H1 (cell line): ENCODE results near the gene PDIA5. TPM values are rescaled to one million over a fixed set of nuclear protein-coding genes. Genes with fewer than 3 reads are reported as not detected.

ENCODE experiments used
- CTCF ChIA-PET: fragments of 300-600 bp; sonication (Branson Sonifier 250); formaldehyde crosslinking; loops from one replicate; lab custom pipeline; 2021; ENCODE audit not compliant: partially characterized antibody; lab: Charles Lee
- POLR2A ChIA-PET: fragments of 300-600 bp; sonication (Branson Sonifier 250); formaldehyde crosslinking; loops from one replicate; lab custom pipeline; 2021; ENCODE audit warnings: inconsistent platforms; ENCODE audit not compliant: partially characterized antibody; lab: Charles Lee
- DNase-seq, 2 experiments: peaks; one replicate each; pipeline versions ENCODE4 v3.0.0 to v3.0.0-alpha.2; 2010 to 2022; ENCODE audit warnings: low spot score in 2 of 2, low read depth in 1 of 2, mixed read lengths in 1 of 2
- FAIRE-seq: peaks from 2 replicates; lab custom pipeline; 2011; peaks lifted over from hg19 to GRCh38; lab: Jason Lieb, UNC
- H2AFZ ChIP-seq: 2 replicates; pipeline ENCODE4 v1.8.1; 2012; ENCODE audit warnings: low read length, inconsistent platforms
- H2AK5ac ChIP-seq: 2 replicates; pipeline ENCODE4 v1.6.1; 2013; ENCODE audit warnings: low read depth, low read length
- H2BK120ac ChIP-seq: replicated peaks from 2 replicates; pipeline ENCODE3; 2013; ENCODE audit warnings: low read depth, low read length, inconsistent platforms
- H2BK12ac ChIP-seq: 2 replicates; pipeline ENCODE4 v1.6.1; 2013; ENCODE audit warnings: low read depth, low read length
- H2BK15ac ChIP-seq: 2 replicates; pipeline ENCODE4 v1.6.1; 2013; ENCODE audit warnings: low read length
- H2BK20ac ChIP-seq: 2 replicates; pipeline ENCODE4 v1.6.1; 2013; ENCODE audit warnings: low read length
- H2BK5ac ChIP-seq: 2 replicates; pipeline ENCODE4 v1.6.1; 2013; ENCODE audit warnings: low read depth, low read length
- H3K14ac ChIP-seq: 2 replicates; pipeline ENCODE4 v1.6.1; 2013; ENCODE audit warnings: inconsistent platforms; ENCODE audit not compliant: insufficient read length
- H3K18ac ChIP-seq: 2 replicates; pipeline ENCODE4 v1.6.1; 2013; ENCODE audit warnings: low read length; ENCODE audit errors: extremely low read depth
- H3K23ac ChIP-seq: 2 replicates; pipeline ENCODE4 v1.6.1; 2013; ENCODE audit warnings: inconsistent platforms; ENCODE audit not compliant: insufficient read length
- H3K23me2 ChIP-seq: 2 replicates; pipeline ENCODE4 v1.6.1; 2013; ENCODE audit warnings: low read depth, low read length
- H3K27ac ChIP-seq: 2 replicates; pipeline ENCODE4 v1.6.1; 2011; ENCODE audit warnings: low read depth, low read length, inconsistent platforms
- H3K27me3 ChIP-seq, 4 experiments: replicated peaks in 1 of 4; 1 replicate in 1 of 4; 2 replicates in 3 of 4; pipeline versions ENCODE4 v1.6.1 to v1.8.1; 2011 to 2013; ENCODE audit warnings: low read length in 3 of 4, mild to moderate bottlenecking in 3 of 4, inconsistent platforms in 2 of 4, mixed read lengths in 2 of 4, moderate library complexity in 1 of 4; ENCODE audit not compliant: control insufficient read depth in 3 of 4, insufficient read depth in 3 of 4; ENCODE audit errors: extremely low read depth in 1 of 4
- H3K36me3 ChIP-seq, 4 experiments: 2 replicates each; pipeline versions ENCODE4 v1.6.1 to v1.8.1; 2011 to 2013; ENCODE audit warnings: mild to moderate bottlenecking in 4 of 4, low read length in 3 of 4, moderate library complexity in 2 of 4, control low read depth in 1 of 4, inconsistent platforms in 1 of 4; ENCODE audit not compliant: insufficient read depth in 4 of 4, control insufficient read depth in 2 of 4
- H3K4ac ChIP-seq: replicated peaks from 2 replicates; pipeline ENCODE3; 2013; ENCODE audit warnings: low read length, low read depth, mixed read lengths, inconsistent platforms; ENCODE audit not compliant: insufficient read length
- H3K4me1 ChIP-seq, 4 experiments: replicated peaks in 1 of 4; 1 replicate in 1 of 4; 2 replicates in 3 of 4; pipeline versions ENCODE4 v1.6.1 to v1.8.1; 2011 to 2013; ENCODE audit warnings: low read length in 3 of 4, inconsistent platforms in 2 of 4, mixed read lengths in 1 of 4; ENCODE audit not compliant: insufficient read depth in 4 of 4, control insufficient read depth in 3 of 4
- H3K4me2 ChIP-seq, 2 experiments: 2 replicates each; pipeline versions ENCODE4 v1.6.1 to v1.8.1; 2011 to 2013; ENCODE audit warnings: low read depth in 2 of 2, low read length in 2 of 2, control low read depth in 1 of 2, inconsistent platforms in 1 of 2, mild to moderate bottlenecking in 1 of 2; ENCODE audit not compliant: insufficient read depth in 1 of 2
- H3K4me3 ChIP-seq, 4 experiments: fragments of 200-600, 300-600 bp in 1 of 4; sonication (generic), shearing (Covaris generic), sonication (Bioruptor Twin) in 1 of 4; 2 replicates each; pipeline versions ENCODE4 v1.5.1 to v1.8.1; 2011 to 2016; ENCODE audit warnings: low read length in 4 of 4, low read depth in 3 of 4, control low read depth in 2 of 4, inconsistent platforms in 2 of 4, mild to moderate bottlenecking in 2 of 4, mixed read lengths in 1 of 4, moderate library complexity in 1 of 4; ENCODE audit not compliant: insufficient read depth in 2 of 4; ENCODE audit errors: extremely low read depth in 1 of 4
- H3K56ac ChIP-seq: replicated peaks from 2 replicates; pipeline ENCODE3; 2013; ENCODE audit warnings: low read depth, mild to moderate bottlenecking, mixed read lengths, low read length, inconsistent platforms; ENCODE audit not compliant: insufficient read length
- H3K79me1 ChIP-seq: 2 replicates; pipeline ENCODE4 v1.6.1; 2013; ENCODE audit warnings: low read depth, low read length, control low read depth
- H3K79me2 ChIP-seq, 2 experiments: 2 replicates each; pipeline versions ENCODE4 v1.6.1 to v1.8.1; 2012 to 2013; ENCODE audit warnings: low read length in 2 of 2, mild to moderate bottlenecking in 2 of 2, inconsistent platforms in 1 of 2; ENCODE audit not compliant: insufficient read depth in 2 of 2, control insufficient read depth in 1 of 2
- H3K9ac ChIP-seq, 4 experiments: replicated peaks in 1 of 4; 1 replicate in 1 of 4; 2 replicates in 3 of 4; pipeline versions ENCODE4 v1.6.1 to v1.8.1; 2011 to 2013; ENCODE audit warnings: low read depth in 3 of 4, low read length in 3 of 4, control low read depth in 2 of 4, mild to moderate bottlenecking in 2 of 4, moderate library complexity in 2 of 4, inconsistent platforms in 1 of 4; ENCODE audit errors: extremely low read depth in 1 of 4
- H3K9me3 ChIP-seq, 2 experiments: 2 replicates each; pipeline versions ENCODE4 v1.6.1 to v1.8.1; 2012 to 2013; ENCODE audit warnings: mild to moderate bottlenecking in 2 of 2, moderate library complexity in 2 of 2, control low read depth in 1 of 2, inconsistent platforms in 1 of 2, low read depth in 1 of 2, low read length in 1 of 2, mixed read lengths in 1 of 2; ENCODE audit not compliant: insufficient read depth in 2 of 2
- H4K20me1 ChIP-seq, 2 experiments: replicated peaks in 1 of 2; 2 replicates each; pipeline versions ENCODE3 to v1.8.1; 2011 to 2013; ENCODE audit warnings: inconsistent platforms in 2 of 2, low read length in 2 of 2, mild to moderate bottlenecking in 1 of 2; ENCODE audit not compliant: insufficient read depth in 2 of 2, control insufficient read depth in 1 of 2
- H4K5ac ChIP-seq: 2 replicates; pipeline ENCODE4 v1.6.1; 2013; ENCODE audit warnings: low read length, low read depth, mixed read lengths, inconsistent platforms; ENCODE audit not compliant: insufficient read length
- H4K8ac ChIP-seq: 2 replicates; pipeline ENCODE4 v1.8.0; 2013; ENCODE audit warnings: mild to moderate bottlenecking, moderate library complexity, low read length, inconsistent platforms; ENCODE audit not compliant: insufficient read depth; ENCODE audit errors: extremely low read depth
- H4K91ac ChIP-seq: replicated peaks from 2 replicates; pipeline ENCODE3; 2013; ENCODE audit warnings: low read length, mixed read lengths, inconsistent platforms; ENCODE audit not compliant: insufficient read length
- ATF2 ChIP-seq: IDR thresholded peaks from 2 replicates; pipeline ENCODE4 v1.6.1; 2012; ENCODE audit warnings: low read length, inconsistent platforms
- FOSL1 ChIP-seq: IDR thresholded peaks from 2 replicates; pipeline ENCODE4 v1.6.1; 2011; ENCODE audit warnings: mild to moderate bottlenecking, low read depth, low read length, moderate library complexity; ENCODE audit not compliant: insufficient read depth
- JUND ChIP-seq: IDR thresholded peaks from 2 replicates; pipeline ENCODE4 v1.6.1; 2011; ENCODE audit warnings: mild to moderate bottlenecking, improper control_type of control experiment, low read length
- POLR2AphosphoS5 ChIP-seq: IDR thresholded peaks from 2 replicates; pipeline ENCODE4 v1.6.1; 2011; ENCODE audit warnings: low read depth, low read length
- RBBP5 ChIP-seq: IDR thresholded peaks from 2 replicates; pipeline ENCODE4 v1.7.1; 2012; ENCODE audit warnings: low read depth, mild to moderate bottlenecking, inconsistent platforms, low read length, moderate library complexity, borderline replicate concordance
- SUZ12 ChIP-seq: fragments of 200-600 bp; sonication (generic); IDR thresholded peaks from 2 replicates; pipeline ENCODE4 v1.6.1; 2012; ENCODE audit warnings: mild to moderate bottlenecking, inconsistent platforms, low read length, moderate library complexity, mixed read lengths
- WGBS, 2 experiments: shearing (Covaris generic) in 1 of 2; methylation state at CpG; one replicate each; pipeline versions ENCODE4 v1.1.6 to v1.1.7; 2013 to 2015; ENCODE audit warnings: low lambda C conversion rate in 2 of 2, mixed read lengths in 2 of 2, inconsistent platforms in 1 of 2, low coverage in 1 of 2, missing lambda C conversion rate in 1 of 2; ENCODE audit not compliant: insufficient replicate concordance in 2 of 2, insufficient coverage in 1 of 2, insufficient read length in 1 of 2; ENCODE audit errors: extremely low coverage in 1 of 2, missing lambda C conversion rate in 1 of 2; 5-methylcytosine and 5-hydroxymethylcytosine counted together
- polyA plus RNA-seq, 7 experiments: library from polyadenylated mRNA; depleted of rRNA in 3 of 7; stranded (reverse) in 5 of 7; unstranded in 2 of 7; fragments of >200 nt in 5 of 7; fragments of 200-250 nt in 2 of 7; gene quantifications; 1 replicate in 5 of 7; 2 replicates in 1 of 7; 4 replicates in 1 of 7; pipeline versions ENCODE4 v1.2.1 to v1.2.3, GENCODE V29; 2011 to 2013; ENCODE audit warnings: missing spikeins in 2 of 7, mixed read lengths in 2 of 7
- total RNA-seq: library from RNA; stranded (reverse); fragmentation: NEBNext Ultra II Directional; extraction: Animal tissue kit (Norgen Biotek cat#: 25700); gene quantifications from 2 replicates; pipeline ENCODE4 v1.2.1, GENCODE V29; 2021

The PDIA5 gene
- total and polyA plus RNA-seq, 2 of the 8 experiments (the other 6 are each of a cell fraction or from before 2014, with no cell fraction given): 18.2 to 32.8 TPM

- Histone ChIP-seq H2BK15ac (no peak overlapping the region), H4K20me1 (peaks cover 2 to 10% of the 10 kb centered on the region in 2 experiments), H2BK12ac (no peak overlapping the region), H3K56ac (peak overlapping the region; percentile 9), H2BK5ac (no peak overlapping the region), H3K23me2 (peaks cover 20% of the 10 kb centered on the region), H3K14ac (no peak overlapping the region), H3K9ac (no peak overlapping the region), H2BK120ac (no peak overlapping the region), H4K8ac (no peak overlapping the region), H3K27me3 (peaks cover 0 to 13% (median 8%) of the 10 kb centered on the region in 4 experiments; a peak in 5 of 7 replicates), H3K79me1 (peaks cover 14% of the 10 kb centered on the region), H3K9me3 (no peaks in the 10 kb centered on the region; a peak in 1 of 4 replicates), H3K4me1 (peaks cover 7 to 16% (median 11%) of the 10 kb centered on the region in 4 experiments), H3K4ac (no peak overlapping the region), H3K4me3 (peak overlapping the region in 2 of 4 experiments; percentile 69 to 86; a peak in 4 of 8 replicates), H3K36me3 (no peaks in the 10 kb centered on the region), H3K27ac (no peak overlapping the region), H2AFZ (0 out of 2 replicates have a peak overlapping the region, but pooled peaks have one; percentile 52), H2BK20ac (no peak overlapping the region), H3K4me2 (peak overlapping the region; percentile 97 to 100), H2AK5ac (no peak overlapping the region), H4K5ac (no peak overlapping the region), H3K23ac (no peak overlapping the region), H4K91ac (no peak overlapping the region), H3K18ac (no peak overlapping the region), H3K79me2 (peaks cover 6 to 39% of the 10 kb centered on the region in 2 experiments)
- TF ChIP-seq FOSL1: no peak
- TF ChIP-seq SUZ12: no peak
- TF ChIP-seq POLR2AphosphoS5: no peak
- no peak for TF ChIP-seq JUND
- TF ChIP-seq RBBP5: no peak
- TF ChIP-seq ATF2: no peak
- POLR2A ChIA-PET: interaction anchor here (1.3 to 1.5 kb wide), 4 partner anchors 23 to 259 kb away, joined by 3 to 4 read pairs (median 3); no protein-coding TSS in a partner anchor
- DNase-seq (no peak), FAIRE-seq (no peak)
- CTCF ChIA-PET: interaction anchor here (0.6 to 2.3 kb wide), 6 partner anchors 30 to 345 kb away, joined by 3 to 5 read pairs (median 3); no protein-coding TSS in a partner anchor
- 21% methylated on average over 6 of the region's 6 CpGs; no CpG with 5 or more reads in 1 of the 2 experiments for WGBS, 2 experiments
Measured at GRCh38 chr3:123066599-123066895, 278 bp upstream of the PDIA5 start.
